ENCODE results near the gene HSPB7.
"Not testable (repeated sequence)": the region's sequence is repeated elsewhere in the genome, so short reads cannot be mapped to it uniquely, and the experiment has no call there.

The HSPB7 gene

DNA sequence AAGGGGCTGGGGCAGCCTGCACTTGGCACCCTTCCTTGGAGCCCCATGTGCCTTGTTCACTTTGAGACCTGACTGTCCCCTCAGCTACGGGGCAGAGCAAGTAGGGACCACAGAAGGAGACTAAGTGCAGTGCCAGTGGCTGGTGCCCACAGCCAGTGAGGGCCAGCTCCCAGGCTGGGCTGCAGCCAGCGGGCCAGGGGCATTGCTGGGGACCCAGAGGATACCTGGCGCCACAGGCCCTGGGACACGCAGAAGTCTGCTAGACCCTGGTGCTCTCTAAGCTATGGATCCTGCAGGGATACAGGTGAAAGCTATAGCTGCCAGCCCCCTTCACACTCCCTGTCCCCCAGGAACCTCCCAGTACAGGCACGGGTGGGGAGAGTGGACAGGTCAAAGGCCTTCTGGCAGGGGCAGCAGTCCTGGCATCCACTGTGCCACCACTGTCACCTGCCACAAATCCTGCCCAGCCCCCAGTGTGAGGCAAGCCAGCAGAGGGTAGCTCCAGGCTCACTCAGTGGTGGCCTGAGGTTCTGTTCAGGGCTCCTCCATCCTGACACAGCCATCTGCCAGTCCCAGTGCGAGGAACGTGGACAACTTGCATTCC, 5.3 kb upstream of the HSPB7 start:
- peaks cover 29% of the 10 kb centered on the region for H3K27me3 ChIP-seq
- TF ChIP-seq, protein P1, sequence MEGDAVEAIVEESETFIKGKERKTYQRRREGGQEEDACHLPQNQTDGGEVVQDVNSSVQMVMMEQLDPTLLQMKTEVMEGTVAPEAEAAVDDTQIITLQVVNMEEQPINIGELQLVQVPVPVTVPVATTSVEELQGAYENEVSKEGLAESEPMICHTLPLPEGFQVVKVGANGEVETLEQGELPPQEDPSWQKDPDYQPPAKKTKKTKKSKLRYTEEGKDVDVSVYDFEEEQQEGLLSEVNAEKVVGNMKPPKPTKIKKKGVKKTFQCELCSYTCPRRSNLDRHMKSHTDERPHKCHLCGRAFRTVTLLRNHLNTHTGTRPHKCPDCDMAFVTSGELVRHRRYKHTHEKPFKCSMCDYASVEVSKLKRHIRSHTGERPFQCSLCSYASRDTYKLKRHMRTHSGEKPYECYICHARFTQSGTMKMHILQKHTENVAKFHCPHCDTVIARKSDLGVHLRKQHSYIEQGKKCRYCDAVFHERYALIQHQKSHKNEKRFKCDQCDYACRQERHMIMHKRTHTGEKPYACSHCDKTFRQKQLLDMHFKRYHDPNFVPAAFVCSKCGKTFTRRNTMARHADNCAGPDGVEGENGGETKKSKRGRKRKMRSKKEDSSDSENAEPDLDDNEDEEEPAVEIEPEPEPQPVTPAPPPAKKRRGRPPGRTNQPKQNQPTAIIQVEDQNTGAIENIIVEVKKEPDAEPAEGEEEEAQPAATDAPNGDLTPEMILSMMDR (IDR thresholded peaks at IDR 0.05) = no peak
- no peaks in the 10 kb centered on the region for H3K36me3 ChIP-seq
- no peaks in the 10 kb centered on the region for H3K4me1 ChIP-seq (ENCODE audit: control insufficient read depth in 1 of 2, insufficient read depth in 1 of 2, low read depth in 1 of 2, low read length in 1 of 2)
- no peaks in the 10 kb centered on the region for H3K9me3 ChIP-seq
- H3K4me3 ChIP-seq (ENCODE audit: low read depth in 1 of 2, low read length in 1 of 2) = no peak overlapping the region
- H3K27ac ChIP-seq = no peak overlapping the region

DNA sequence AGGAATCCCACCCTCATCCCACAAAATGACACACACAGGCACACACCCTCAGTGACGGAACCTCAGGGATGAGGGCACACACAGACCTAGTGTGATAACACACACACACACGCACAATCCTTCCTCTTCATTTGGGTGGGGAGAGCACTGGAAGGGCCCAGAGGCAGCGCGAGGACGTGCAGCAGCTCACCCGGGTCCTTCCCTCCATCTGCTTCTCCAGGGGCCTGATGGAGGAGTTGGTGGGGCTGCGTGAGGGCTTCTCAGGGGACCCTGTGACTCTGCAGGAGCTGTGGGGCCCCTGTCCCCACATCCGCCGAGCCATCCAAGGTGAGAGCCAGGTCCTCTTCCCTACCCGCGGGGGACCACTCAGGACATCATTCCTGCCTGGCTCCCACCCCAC, 4.5 kb upstream of the HSPB7 start:
- Histone ChIP-seq H3K4me1 (ENCODE audit: control insufficient read depth in 1 of 2, insufficient read depth in 1 of 2, low read depth in 1 of 2, low read length in 1 of 2) (no peaks in the 10 kb centered on the region), H3K36me3 (no peaks in the 10 kb centered on the region), H3K27ac (no peak overlapping the region), H3K27me3 (peaks cover 23% of the 10 kb centered on the region), H3K9me3 (no peaks in the 10 kb centered on the region), H3K4me3 (ENCODE audit: low read depth in 1 of 2, low read length in 1 of 2) (no peak overlapping the region)
- TF ChIP-seq, protein P1 (IDR thresholded peaks at IDR 0.05) = no peak

DNA sequence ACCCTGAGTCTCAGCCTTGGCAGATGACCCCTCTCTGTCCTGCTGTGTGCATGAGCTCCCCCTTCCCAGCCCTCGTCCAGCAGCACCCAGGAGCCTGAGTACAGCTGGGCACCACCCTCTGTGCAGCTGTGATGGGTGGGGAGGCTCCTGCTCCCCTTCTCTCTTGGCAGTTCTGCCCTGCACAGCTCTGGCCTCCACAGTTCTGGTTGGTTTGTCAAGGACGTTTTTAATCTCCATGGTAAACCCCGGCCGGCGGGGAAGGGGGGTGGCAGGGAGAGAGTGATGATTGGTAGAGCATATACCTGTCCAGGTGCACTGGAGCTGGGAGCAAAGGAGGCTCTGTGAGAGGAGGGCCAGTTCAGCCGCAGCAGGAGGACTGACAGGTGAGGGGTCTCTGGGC, 3.8 kb upstream of the HSPB7 start, which contains the start of gene CLCNKA:
Gene CLCNKA (plus strand): TSS at position 356 of the 400 bp plus-strand sequence. CDS start 584 bp downstream, outside the sequence.
- Histone ChIP-seq H3K4me1 (ENCODE audit: control insufficient read depth in 1 of 2, insufficient read depth in 1 of 2, low read depth in 1 of 2, low read length in 1 of 2) (no peaks in the 10 kb centered on the region), H3K27me3 (peaks cover 16% of the 10 kb centered on the region), H3K4me3 (ENCODE audit: low read depth in 1 of 2, low read length in 1 of 2) (no peak within 1 kb of the TSS), H3K9me3 (no peaks in the 10 kb centered on the region), H3K27ac (no peak within 1 kb of the TSS), H3K36me3 (no peaks in the 10 kb centered on the region)
- TF ChIP-seq, protein P1 (IDR thresholded peaks at IDR 0.05) = no peak

DNA sequence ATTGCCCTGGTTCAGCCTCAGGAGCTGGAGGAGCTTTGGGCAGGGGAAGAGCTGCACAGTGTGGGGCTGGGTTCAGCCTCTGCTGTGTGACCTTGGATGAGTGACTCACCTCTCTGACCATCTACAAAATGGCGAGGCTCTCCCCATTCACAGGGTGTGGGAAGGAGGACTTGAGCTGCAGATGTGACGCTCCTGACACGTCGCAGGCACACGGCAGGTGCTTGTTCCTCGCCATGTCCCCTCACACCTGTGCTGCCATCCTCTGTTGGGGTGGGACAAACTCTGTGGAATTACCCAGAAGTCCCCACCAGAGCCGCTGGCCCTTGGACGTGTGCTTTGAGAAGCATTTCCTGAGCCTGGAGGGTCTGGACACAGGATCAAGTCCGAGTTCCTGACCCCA, 3.0 kb upstream of the HSPB7 start:
- not testable (repeated sequence) for H3K9me3 ChIP-seq; H3K27ac ChIP-seq; H3K36me3 ChIP-seq; H3K4me3 ChIP-seq (ENCODE audit: low read depth in 1 of 2, low read length in 1 of 2); H3K4me1 ChIP-seq (ENCODE audit: control insufficient read depth in 1 of 2, insufficient read depth in 1 of 2, low read depth in 1 of 2, low read length in 1 of 2); H3K27me3 ChIP-seq

DNA sequence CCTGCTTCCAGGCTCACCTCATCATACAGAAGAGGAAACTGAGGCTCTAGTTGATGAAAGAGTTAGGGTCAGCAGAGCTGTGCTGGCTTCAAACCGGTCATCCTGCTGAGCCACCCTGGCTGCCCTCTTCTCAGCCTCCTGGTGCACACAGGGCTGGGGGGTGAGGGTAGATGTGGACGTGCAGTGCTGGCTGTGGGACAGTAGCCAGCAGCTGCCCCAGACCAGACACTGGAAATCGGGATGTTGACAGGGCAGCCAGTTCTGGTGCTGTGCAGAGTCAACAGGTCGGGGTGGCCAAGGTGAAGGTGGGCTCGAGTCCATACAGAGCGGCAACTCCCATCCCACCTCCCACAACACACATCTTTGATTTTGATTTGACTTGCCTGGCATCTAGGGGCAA, 2.5 kb upstream of the HSPB7 start:
- H3K36me3 ChIP-seq = no peaks in the 10 kb centered on the region
- no peak overlapping the region for H3K4me3 ChIP-seq (ENCODE audit: low read depth in 1 of 2, low read length in 1 of 2)
- TF ChIP-seq, protein P1 (IDR thresholded peaks at IDR 0.05) = no peak
- H3K9me3 ChIP-seq = no peaks in the 10 kb centered on the region
- peaks cover 6% of the 10 kb centered on the region for H3K27me3 ChIP-seq
- no peaks in the 10 kb centered on the region for H3K4me1 ChIP-seq (ENCODE audit: control insufficient read depth in 1 of 2, insufficient read depth in 1 of 2, low read depth in 1 of 2, low read length in 1 of 2)
- H3K27ac ChIP-seq = no peak overlapping the region

DNA sequence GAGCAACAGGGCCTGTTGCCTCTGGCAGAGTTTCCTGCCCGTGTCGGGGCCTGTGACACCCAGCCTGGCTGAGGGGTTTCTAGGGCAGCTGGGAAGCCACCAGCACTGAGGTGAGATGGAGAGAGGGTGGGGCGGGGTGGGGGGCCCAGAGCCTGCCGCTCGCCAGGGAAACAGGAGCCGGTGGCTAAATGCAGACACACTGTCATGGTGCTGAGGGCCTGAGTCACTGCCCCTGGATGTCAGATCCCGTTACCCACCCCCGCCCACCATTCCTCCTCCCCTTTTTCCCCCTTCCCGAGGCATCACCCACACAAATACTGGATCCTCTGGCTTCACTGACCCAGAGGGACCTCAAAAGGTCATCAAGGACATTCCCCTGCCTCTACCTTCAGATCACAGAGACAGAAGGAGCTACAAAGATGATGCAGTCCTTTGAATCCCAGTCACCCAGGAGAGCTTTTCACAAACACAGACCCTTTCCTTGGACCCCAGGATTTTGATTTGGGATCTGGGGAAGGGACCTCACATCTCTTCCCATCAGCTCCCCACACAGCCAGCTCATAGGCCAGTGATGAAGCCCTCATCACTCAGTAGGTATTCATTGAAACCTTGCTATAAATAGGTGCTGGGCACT, 1.9 kb upstream of the HSPB7 start:
- Histone ChIP-seq H3K4me1 (ENCODE audit: control insufficient read depth in 1 of 2, insufficient read depth in 1 of 2, low read depth in 1 of 2, low read length in 1 of 2) (no peaks in the 10 kb centered on the region), H3K4me3 (ENCODE audit: low read depth in 1 of 2, low read length in 1 of 2) (no peak overlapping the region), H3K27ac (no peak overlapping the region), H3K27me3 (peaks cover 4% of the 10 kb centered on the region), H3K9me3 (no peaks in the 10 kb centered on the region), H3K36me3 (no peaks in the 10 kb centered on the region)
- TF ChIP-seq, protein P1 (IDR thresholded peaks at IDR 0.05) = no peak

Data from neutrophil (primary cell).